GM21381 (cell line): Measurements from ENCODE around the gene TBC1D4.

Source experiments
- ATAC-seq: cut with Tn5 transposase; IDR thresholded peaks from one replicate; pipeline ENCODE4 v1.9.1; 2021; ENCODE audit warnings: mild to moderate bottlenecking, moderate library complexity; ENCODE audit not compliant: unreplicated experiment

The TBC1D4 gene

GRCh38 chr13:75482070-75482819 lies at the start of gene TBC1D4:
TSS of gene TBC1D4 (minus strand) at chr13:75482169. CDS start at chr13:75481767, 402 bp downstream.
- ATAC-seq = peak; percentile 68

GRCh38 chr13:75530549-75530961 lies 48.6 kb upstream of the TBC1D4 start:
- ATAC-seq = no peak

- ATAC-seq = no peak
These were observed 40.0 kb upstream of the TBC1D4 start for GRCh38 chr13:75521956-75522355.

- no peak for ATAC-seq
These were observed 36.6 kb upstream of the TBC1D4 start for GRCh38 chr13:75518439-75519088.

GRCh38 chr13:75514080-75514995 lies 32.4 kb upstream of the TBC1D4 start:
- no peak for ATAC-seq

GRCh38 chr13:75513271-75513670 lies 31.3 kb upstream of the TBC1D4 start:
- ATAC-seq = no peak

- peak; percentile 92 for ATAC-seq
These were observed 30.3 kb upstream of the TBC1D4 start for GRCh38 chr13:75512253-75512652.

GRCh38 chr13:75511051-75511625 lies 29.2 kb upstream of the TBC1D4 start:
- ATAC-seq = no peak

GRCh38 chr13:75508002-75508548 lies 26.1 kb upstream of the TBC1D4 start:
- ATAC-seq = no peak

GRCh38 chr13:75507027-75508001 lies 25.3 kb upstream of the TBC1D4 start:
- no peak for ATAC-seq

- no peak for ATAC-seq
These were observed 24.0 kb upstream of the TBC1D4 start for GRCh38 chr13:75506018-75506417.

- ATAC-seq = no peak
These were observed 23.4 kb upstream of the TBC1D4 start for GRCh38 chr13:75505327-75505726.

- ATAC-seq = no peak
These were observed 14.0 kb upstream of the TBC1D4 start for GRCh38 chr13:75495938-75496337.

- no peak for ATAC-seq
These were observed 12.5 kb upstream of the TBC1D4 start for GRCh38 chr13:75494491-75494890.

- ATAC-seq = no peak
These were observed 11.2 kb upstream of the TBC1D4 start for GRCh38 chr13:75493156-75493555.

- ATAC-seq = no peak
These were observed 10.4 kb upstream of the TBC1D4 start for GRCh38 chr13:75492389-75492788.

GRCh38 chr13:75491376-75491775 lies 9.4 kb upstream of the TBC1D4 start:
- no peak for ATAC-seq

GRCh38 chr13:75489502-75490263 lies 7.7 kb upstream of the TBC1D4 start:
- peak; percentile 70 for ATAC-seq
